ENCODE results near the gene RAB6B. TPM values are rescaled to one million over a fixed set of nuclear protein-coding genes. Genes with fewer than 3 reads are reported as not detected.

RAB6B gene
- total and polyA plus RNA-seq, 4 donors, result 1.8 to 5.1 (median 3.2) TPM

DNA sequence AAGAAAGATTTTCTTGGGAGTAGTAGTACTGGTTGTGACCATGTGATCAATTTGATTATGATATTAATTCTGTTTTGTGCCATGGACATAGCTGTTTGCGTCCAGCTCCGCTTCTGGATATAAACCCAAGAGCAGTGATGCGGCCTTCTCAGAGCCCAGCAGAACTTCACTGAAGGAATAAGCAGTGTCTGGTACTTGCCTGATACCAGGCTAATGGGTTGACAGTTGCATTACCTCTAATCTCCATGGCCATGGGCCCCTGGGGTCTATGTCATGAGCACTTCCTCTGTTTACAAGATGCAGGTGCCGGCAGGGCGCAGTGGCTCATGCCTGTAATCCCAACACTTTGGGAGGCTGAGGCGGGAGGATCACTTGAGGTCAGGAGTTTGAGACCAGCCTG is 36.3 kb upstream of the RAB6B start:
- DNase-seq (no peak), ATAC-seq (ENCODE audit: insufficient read depth, low FRiP score) (no peak)
- Histone ChIP-seq H3K4me1 (ENCODE audit: control insufficient read depth in 5 of 5, insufficient read depth in 5 of 5, low read length in 5 of 5) (peaks cover 0 to 8% (median 3%) of the 10 kb centered on the region in 5 donors), H3K9me3 (ENCODE audit: control insufficient read depth in 4 of 4, insufficient read depth in 3 of 4, low read length in 3 of 4) (peaks cover 0 to 2% (median 0%) of the 10 kb centered on the region in 4 donors), H3K36me3 (ENCODE audit: control insufficient read depth in 4 of 4, insufficient read depth in 4 of 4, low read length in 4 of 4) (peaks cover 0 to 6% (median 0%) of the 10 kb centered on the region in 4 donors), H3K4me3 (no peak overlapping the region), H3K9ac (ENCODE audit: insufficient read depth in 1 of 2, low read length in 2 of 2) (no peak overlapping the region), H3K27ac (ENCODE audit: low read depth in 1 of 2, low read length in 1 of 2) (no peak overlapping the region), H3K27me3 (ENCODE audit: control insufficient read depth in 3 of 3, insufficient read depth in 3 of 3, low read length in 2 of 3) (no peaks in the 10 kb centered on the region)
- TF ChIP-seq, protein P1, sequence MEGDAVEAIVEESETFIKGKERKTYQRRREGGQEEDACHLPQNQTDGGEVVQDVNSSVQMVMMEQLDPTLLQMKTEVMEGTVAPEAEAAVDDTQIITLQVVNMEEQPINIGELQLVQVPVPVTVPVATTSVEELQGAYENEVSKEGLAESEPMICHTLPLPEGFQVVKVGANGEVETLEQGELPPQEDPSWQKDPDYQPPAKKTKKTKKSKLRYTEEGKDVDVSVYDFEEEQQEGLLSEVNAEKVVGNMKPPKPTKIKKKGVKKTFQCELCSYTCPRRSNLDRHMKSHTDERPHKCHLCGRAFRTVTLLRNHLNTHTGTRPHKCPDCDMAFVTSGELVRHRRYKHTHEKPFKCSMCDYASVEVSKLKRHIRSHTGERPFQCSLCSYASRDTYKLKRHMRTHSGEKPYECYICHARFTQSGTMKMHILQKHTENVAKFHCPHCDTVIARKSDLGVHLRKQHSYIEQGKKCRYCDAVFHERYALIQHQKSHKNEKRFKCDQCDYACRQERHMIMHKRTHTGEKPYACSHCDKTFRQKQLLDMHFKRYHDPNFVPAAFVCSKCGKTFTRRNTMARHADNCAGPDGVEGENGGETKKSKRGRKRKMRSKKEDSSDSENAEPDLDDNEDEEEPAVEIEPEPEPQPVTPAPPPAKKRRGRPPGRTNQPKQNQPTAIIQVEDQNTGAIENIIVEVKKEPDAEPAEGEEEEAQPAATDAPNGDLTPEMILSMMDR (IDR thresholded peaks at IDR 0.05; ENCODE audit: control extremely low read depth, extremely low read depth), result no peak
- 93 to 94% methylated on average over 6 of the region's 6 CpGs for WGBS, 2 donors

DNA sequence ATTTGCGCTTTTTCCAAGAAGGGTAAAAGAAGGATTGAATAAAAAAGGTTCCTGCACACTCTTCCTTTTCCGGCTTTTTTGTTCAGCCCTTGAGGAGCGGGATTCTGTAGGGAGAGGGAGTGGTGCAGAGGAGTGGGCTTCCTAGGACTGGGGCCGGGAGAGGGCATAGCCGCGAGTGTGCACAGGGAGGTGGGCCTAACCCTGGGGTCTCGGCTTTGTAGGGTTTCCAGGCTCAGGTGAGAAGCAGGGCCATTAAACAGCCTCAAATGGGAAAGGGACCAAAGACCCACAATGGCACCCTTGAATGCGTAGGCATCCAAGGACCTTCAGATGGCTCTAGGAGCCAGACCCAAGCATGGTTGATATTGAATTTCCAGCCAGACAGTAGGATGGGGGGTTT is 35.4 kb upstream of the RAB6B start:
- WGBS, 2 donors, result 91 to 95% methylated on average over 8 of the region's 8 CpGs
- Histone ChIP-seq H3K27ac (ENCODE audit: low read depth in 1 of 2, low read length in 1 of 2) (no peak overlapping the region), H3K4me3 (no peak overlapping the region), H3K9ac (ENCODE audit: insufficient read depth in 1 of 2, low read length in 2 of 2) (no peak overlapping the region), H3K36me3 (ENCODE audit: control insufficient read depth in 4 of 4, insufficient read depth in 4 of 4, low read length in 4 of 4) (peaks cover 0 to 6% (median 0%) of the 10 kb centered on the region in 4 donors), H3K4me1 (ENCODE audit: control insufficient read depth in 5 of 5, insufficient read depth in 5 of 5, low read length in 5 of 5) (peaks cover 0 to 8% (median 3%) of the 10 kb centered on the region in 5 donors), H3K27me3 (ENCODE audit: control insufficient read depth in 3 of 3, insufficient read depth in 3 of 3, low read length in 2 of 3) (no peaks in the 10 kb centered on the region), H3K9me3 (ENCODE audit: control insufficient read depth in 4 of 4, insufficient read depth in 3 of 4, low read length in 3 of 4) (peaks cover 0 to 2% (median 0%) of the 10 kb centered on the region in 4 donors)
- TF ChIP-seq, protein P1 (IDR thresholded peaks at IDR 0.05; ENCODE audit: control extremely low read depth, extremely low read depth), result no peak
- no peak for DNase-seq
- ATAC-seq (ENCODE audit: insufficient read depth, low FRiP score), result no peak

DNA sequence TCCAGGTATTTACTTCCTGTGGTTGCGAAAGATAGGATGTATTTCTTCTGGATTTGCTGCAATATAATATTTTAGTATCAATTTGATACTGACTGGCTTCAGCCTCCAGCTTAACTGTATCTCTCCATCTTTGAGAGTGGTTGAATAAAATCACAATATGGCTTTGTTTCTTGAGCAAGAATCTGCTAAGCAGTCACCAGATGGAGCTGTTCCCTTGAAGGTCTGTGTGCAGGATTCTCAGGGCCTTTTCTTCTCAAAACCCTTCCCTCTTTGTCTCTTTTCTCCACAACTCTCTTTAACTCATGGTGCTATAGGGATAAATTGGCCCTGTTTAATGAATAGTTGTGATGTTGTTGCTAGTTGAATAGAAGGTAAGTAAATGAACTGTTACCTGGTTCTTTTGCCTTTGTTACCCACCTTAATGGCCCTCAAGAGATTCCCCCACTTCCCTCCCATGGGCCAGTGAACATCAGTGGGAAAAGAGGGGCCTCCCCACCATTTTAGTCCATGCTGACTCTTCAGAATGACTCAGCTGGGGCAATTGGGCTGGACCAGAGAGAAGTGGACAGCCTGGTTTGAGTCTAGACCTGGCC is 34.8 kb upstream of the RAB6B start:
- no peak overlapping the region for H3K27ac ChIP-seq (ENCODE audit: low read depth in 1 of 2, low read length in 1 of 2)
- H3K9ac ChIP-seq (ENCODE audit: insufficient read depth in 1 of 2, low read length in 2 of 2), result no peak overlapping the region
- H3K9me3 ChIP-seq (ENCODE audit: control insufficient read depth in 4 of 4, insufficient read depth in 3 of 4, low read length in 3 of 4), result no peaks in the 10 kb centered on the region
- no peak overlapping the region for H3K4me3 ChIP-seq
- peaks cover 0 to 4% (median 0%) of the 10 kb centered on the region in 4 donors for H3K36me3 ChIP-seq (ENCODE audit: control insufficient read depth in 4 of 4, insufficient read depth in 4 of 4, low read length in 4 of 4)
- ATAC-seq (ENCODE audit: insufficient read depth, low FRiP score), result no peak
- WGBS, 2 donors, result 79 to 81% methylated on average over 1 of the region's 1 CpG
- DNase-seq, result peak; percentile 51 to 92 (median 85)
- H3K4me1 ChIP-seq (ENCODE audit: control insufficient read depth in 5 of 5, insufficient read depth in 5 of 5, low read length in 5 of 5), result peaks cover 0 to 8% (median 3%) of the 10 kb centered on the region in 5 donors
- H3K27me3 ChIP-seq (ENCODE audit: control insufficient read depth in 3 of 3, insufficient read depth in 3 of 3, low read length in 2 of 3), result no peaks in the 10 kb centered on the region
- TF ChIP-seq, protein P1 (IDR thresholded peaks at IDR 0.05; ENCODE audit: control extremely low read depth, extremely low read depth), result peak; percentile 51
